Measurements from ENCODE around the gene TSPAN9.

TSPAN9 gene

GRCh38 chr12:3326850-3327780, 249.9 kb downstream of the TSPAN9 start:
- DNase-seq = no peak

- DNase-seq = no peak
Observed at GRCh38 chr12:3328081-3328480, 250.9 kb downstream of the TSPAN9 start.

GRCh38 chr12:3328571-3328970, 251.4 kb downstream of the TSPAN9 start:
- DNase-seq = no peak

- no peak for DNase-seq
Observed at GRCh38 chr12:3329361-3329760, 252.2 kb downstream of the TSPAN9 start.

GRCh38 chr12:3330976-3331510, 253.9 kb downstream of the TSPAN9 start:
- no peak for DNase-seq

- DNase-seq = no peak
Observed at GRCh38 chr12:3332188-3332587, 255.0 kb downstream of the TSPAN9 start.

GRCh38 chr12:3333583-3333982, 256.4 kb downstream of the TSPAN9 start:
- DNase-seq = no peak

GRCh38 chr12:3333991-3334391, 256.8 kb downstream of the TSPAN9 start:
- DNase-seq = no peak

- DNase-seq = no peak
Observed at GRCh38 chr12:3335078-3335487, 257.9 kb downstream of the TSPAN9 start.
